Midbrain (tissue), 1 donor: ENCODE measurements around the gene MARCHF6.
"Not testable (repeated sequence)": the region's sequence is repeated elsewhere in the genome, so short reads cannot be mapped to it uniquely, and the experiment has no call there.

ENCODE experiments used
- DNase-seq: peaks from one replicate; lab custom pipeline; 2025; lab: John Stamatoyannopoulos, UW

The MARCHF6 gene

DNA sequence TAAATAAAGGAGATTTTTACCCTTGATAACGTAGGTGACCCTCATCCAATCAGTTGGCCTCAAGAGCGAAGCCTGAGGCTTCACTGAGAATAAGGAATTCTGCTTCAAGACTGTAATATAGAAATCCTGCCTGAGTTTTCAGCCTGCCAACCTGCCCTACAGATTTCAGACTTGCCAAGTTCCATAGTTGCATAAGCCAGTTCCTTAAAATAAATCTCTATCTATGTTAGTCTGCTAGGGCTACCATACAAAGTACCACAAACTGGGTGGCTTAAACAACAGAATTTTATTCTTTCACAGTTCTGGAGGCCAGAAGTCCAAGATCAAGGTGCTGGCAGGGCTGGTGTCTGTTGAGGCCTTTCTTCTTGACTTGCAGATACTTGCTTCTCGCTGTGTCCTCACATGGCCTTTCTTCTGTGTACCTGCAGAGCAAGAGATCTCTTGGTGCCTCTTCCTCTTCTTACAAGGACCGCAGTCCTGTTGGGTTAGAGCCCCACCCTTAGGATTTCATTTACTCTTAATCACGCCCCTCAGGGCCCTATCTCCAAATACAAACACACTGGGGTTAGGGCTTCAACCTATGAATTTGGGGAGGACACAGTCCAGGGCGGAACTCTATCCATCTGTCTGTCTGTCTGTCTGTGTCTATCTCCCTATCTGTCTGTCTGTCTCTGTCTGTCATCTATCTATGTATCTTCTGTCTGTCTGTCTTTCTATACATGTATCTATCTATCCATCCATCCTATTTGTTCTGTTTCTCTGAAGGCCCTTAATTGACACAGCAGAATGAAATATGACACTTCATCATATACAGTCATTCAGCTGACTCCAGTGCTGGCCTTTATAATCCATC, 28.8 kb upstream of the MARCHF6 start:
- no peak for DNase-seq

DNA sequence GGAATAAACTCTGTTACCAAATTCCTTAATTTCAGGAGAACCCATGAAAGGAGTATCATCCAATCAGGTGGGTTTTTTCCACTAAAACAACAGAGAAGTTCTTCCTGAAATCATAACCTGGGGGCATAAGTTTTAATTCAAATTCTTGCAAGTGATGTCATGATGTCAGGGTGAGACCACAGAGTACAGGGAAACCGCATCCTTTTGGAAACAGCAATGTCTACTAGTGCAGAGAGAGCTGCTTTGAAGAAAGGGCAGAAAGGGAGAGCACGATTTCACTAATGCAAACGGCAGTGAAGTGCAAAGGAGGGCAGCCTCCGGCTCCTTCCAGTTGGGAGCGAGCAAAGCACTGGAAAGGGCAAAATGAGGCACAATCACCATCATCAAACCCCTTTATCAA, 25.2 kb upstream of the MARCHF6 start:
- DNase-seq: no peak

DNA sequence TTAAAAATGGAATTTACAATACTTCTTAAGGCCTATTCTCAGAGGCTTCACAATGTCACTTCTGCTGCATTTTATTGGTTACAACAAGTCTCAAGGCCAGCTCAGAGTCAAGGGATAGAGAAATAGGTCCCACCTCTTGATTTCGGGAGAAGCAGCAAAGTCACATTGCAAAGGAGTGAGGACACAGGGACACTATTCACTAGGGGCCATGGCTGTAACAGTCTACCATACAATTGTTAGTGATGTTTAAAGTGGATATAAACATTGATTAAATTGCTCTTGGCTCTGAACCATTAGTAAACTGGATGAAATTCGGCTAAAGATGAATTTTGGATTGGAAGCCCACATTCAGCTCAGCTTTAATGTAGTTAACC, 24.1 kb upstream of the MARCHF6 start:
- no peak for DNase-seq

DNA sequence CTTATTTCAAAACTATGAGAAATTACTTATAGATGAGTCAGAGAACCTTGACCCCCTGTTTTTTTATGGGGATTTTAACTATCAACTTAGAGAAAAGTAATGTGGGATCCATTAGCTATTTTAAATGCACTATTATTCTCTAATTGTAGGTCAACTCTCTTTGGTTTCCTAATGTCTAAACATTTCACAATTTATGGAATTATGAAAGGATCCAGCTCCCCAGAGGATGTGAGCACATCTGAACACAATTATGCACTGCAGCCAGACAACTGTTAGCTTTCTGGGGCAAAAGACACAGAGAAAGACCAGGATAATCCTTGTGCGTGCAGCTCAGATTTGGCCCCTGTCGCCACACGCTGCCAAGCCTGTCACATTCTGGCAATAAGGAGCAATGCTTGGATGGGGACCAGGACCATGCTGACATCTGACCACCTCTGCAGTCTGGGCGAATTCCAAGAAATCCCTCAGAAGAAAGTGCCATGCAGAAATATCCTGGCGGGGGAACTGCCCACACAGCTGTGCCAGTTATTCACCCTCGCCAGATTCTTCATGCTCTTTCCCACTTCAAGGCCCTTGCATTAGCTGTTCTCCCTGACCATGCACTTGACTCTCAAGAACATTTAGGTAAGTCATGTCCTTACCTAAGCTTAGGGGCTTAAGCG, 23.5 kb upstream of the MARCHF6 start:
- no peak for DNase-seq

DNA sequence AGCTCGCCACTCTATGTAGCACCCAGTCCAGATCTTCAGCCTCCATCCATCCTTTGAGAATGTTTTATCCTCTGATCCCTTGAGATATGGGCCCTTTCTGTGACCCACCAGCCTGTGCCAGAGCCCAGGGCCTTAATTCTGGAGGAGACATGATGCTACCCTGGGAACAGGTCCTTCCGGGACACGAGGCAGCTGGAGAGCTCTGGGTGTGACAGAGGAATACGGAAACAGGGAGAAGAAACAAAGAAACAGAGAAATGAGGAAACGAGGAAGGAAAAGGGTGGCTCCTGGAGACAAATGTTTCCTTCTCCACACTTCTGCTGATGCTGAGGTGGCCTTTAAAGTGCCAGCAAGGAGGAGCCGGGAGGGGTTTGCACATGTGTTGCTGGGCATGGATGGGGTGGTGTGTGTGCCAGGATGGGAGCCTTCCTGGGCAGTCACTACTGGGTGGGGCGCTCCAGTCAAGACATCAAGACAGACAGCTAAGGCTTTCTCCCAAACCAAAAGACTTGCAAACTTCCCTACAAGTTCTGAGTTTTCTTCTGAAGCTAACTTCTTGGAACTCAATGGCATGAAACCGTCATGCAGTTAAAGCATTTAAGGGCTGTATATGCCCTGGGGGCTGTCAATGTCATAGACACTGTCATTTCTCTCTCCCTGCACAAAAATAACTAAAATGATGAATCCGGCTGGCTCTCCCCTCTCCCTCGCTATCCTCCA, 22.8 kb upstream of the MARCHF6 start:
- DNase-seq: no peak

DNA sequence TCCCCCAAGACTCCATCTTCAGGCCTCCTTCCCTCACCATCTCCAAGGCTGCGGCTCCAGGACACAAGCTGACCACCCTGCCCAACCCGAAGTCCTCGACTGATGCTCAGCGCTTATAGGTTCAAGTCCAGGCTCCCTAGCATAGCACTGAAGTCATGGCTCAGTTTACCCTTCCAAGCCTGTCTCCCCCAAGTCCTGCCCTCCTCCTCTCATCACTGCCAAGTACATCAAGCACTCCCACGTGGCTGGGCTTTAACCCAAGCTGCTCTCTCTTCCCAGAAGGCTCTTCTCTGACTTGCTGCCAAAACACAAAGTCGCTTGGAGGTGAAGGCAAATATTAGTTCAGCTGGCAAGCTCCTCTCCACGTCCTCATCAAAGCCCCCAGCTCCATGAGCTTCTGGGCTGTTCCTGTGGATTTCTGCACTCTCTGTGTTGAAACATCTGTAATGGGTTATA, 22.1 kb upstream of the MARCHF6 start:
- DNase-seq: peak; percentile 38

DNA sequence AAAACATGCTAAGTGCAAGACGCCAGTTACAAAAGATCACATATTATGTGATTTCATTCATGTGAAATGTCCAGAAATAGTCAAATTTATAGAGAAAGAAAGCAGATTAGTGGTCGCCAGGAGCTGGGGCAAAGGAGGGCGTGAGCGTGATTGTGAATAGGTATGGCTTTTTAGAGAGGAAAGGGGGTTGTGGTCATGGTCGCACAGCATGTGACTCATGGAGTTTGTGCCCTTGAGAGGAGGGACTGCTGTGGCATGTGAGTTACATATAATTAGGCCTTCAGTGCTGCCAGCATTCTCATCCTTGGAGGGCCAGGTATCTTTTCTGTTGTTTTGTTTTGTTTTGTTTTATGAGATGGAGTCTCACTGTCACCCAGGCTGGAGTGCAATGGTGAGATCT, 21.2 kb upstream of the MARCHF6 start:
- DNase-seq: no peak

DNA sequence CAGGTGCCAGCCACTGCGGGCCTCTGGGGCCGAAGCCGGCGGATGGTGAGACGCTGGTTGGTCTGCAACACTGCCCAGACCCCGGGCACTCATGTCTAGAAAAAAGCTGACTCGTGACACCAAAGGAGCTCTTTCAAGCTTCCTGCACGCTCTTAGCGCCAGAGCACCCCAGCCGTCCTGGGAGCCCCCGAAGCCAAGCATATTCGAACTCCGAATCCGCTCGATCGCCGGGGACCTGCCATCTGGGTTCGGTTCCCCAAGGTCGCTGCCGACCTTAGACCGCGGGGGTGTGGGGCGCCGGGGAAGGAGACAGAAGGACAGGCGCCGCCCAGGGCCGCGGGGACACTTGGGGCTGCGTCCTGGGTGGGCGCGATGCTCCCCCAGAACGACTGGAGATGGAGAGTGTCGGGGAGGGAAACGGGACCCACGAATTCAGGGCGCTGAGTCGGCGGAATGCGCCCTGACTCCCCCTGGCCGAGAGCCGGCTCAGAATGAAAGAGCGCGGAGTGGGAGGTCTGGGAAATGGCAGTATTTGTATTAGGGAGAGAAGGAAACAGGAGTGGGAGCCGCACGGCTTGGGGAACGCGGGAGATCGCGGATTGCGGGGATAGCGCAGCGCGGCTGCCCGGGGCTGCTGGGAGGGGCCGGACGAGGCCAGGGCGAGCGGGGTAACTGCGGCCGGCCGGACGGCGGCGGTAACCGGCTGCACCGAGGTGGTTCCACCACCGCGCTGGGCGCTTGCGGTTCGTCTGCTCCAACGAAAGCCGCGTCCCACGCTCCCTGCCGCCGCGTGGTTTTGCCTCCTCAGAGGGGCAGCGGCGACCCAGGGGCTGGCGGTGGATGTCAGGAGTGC, 20.1 kb upstream of the MARCHF6 start:
- no peak for DNase-seq

DNA sequence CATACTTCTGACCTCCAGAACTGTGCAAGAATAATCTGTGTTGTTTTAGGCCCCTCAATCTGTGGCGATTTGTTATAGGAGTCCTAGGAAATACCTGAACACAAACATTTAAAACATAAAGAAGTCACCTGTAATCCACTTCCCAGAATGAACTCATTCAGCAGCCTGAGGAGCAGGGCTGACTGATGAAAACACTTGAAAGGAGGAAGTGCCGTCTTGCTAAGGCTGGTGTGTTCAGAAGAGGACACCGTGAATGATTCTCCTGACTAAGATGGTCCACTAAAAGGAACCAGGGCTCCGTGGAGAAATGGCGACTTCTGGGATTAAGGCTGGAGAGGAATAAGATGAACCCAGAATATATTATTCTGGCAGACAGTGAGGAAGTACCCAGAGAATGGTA, 18.7 kb upstream of the MARCHF6 start:
- DNase-seq: no peak

DNA sequence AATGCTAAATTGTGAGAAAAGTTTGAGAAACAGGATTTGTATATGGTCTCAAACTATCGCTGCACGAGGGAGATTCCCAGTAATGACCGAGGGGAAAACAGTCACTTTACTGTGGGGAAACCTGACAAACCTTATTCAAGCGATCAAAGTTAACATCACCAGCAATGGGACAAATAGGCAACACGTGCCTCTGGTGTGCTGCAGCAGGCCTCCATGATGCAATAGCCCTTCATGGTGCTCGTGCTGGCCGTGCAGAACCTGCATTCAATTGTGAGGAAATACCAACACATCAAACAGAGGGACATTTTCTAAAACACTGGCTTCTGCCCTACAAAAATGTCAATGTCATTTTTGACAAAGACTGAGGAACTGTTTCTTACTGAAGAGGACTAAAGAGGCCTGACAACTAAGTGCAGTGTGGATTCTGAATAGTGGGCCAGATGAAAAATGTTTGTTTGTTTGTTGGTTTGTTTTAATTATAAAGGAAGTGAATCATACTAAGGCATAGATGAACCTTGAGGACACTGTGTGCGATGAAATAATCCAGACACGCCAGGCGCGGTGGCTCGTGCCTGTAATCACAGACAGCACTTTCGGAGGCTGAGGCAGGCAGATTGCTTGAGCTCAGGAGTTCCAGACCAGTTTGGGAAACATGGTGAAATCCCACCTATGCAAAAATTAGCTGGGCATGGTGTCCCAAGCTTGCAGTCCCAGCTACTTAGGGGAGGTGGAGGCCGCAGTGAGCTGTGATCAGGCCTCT, 17.6 kb upstream of the MARCHF6 start:
- no peak for DNase-seq

DNA sequence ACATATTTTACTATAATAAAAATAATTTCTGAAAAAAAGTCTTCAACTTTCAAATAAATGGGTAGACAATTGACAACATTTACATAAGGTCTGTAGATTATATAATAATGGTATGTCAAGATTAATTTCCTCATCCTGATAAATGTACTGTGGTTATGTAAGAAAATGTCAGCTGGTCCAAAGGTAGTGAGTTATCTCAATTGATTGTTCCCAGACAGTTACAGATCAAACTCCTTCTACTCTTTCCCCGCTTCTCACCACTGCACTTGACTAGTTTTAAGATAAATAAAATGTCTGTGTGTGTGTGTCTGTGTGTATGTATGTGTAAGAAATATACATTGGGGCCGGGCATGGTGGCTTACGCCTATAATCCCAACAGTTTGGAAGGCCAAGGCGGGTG, 16.4 kb upstream of the MARCHF6 start:
- no peak for DNase-seq

DNA sequence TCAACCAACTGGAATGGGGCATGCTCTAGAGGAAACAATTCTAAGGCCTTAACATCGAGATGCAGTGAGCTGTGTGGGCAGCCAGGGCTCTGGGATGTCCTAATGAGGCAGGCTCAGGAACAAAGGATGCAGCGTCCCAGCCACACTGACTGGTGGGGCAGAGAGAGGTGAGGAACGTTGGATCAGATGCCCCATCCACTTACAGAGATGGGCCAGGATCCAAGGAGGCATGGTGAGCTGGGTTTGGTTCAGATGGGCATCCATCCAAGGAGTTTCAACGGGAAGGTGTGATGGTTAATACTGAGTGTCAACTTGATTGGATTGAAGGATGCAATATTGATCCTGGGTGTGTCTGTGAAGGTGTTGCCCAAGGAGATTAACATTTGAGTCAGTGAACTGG, 15.5 kb upstream of the MARCHF6 start:
- DNase-seq: no peak

DNA sequence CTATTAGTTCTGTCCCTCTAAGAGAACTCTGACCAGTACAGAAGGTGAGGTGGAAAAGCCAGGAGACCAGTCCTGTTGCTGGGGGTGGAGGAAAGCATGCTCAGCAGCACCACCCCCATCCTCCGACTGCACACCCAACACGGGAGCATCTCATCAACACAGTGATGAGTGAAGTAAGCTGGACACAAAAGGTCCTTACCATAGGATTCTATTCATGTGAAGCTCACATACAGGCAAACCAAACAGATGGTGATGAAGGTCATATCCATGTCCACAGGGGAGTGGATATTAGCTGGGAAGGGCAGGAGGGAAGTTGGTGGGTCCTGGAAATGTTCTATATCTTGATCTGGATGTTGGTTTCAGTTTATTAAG, 14.8 kb upstream of the MARCHF6 start:
- DNase-seq: no peak

DNA sequence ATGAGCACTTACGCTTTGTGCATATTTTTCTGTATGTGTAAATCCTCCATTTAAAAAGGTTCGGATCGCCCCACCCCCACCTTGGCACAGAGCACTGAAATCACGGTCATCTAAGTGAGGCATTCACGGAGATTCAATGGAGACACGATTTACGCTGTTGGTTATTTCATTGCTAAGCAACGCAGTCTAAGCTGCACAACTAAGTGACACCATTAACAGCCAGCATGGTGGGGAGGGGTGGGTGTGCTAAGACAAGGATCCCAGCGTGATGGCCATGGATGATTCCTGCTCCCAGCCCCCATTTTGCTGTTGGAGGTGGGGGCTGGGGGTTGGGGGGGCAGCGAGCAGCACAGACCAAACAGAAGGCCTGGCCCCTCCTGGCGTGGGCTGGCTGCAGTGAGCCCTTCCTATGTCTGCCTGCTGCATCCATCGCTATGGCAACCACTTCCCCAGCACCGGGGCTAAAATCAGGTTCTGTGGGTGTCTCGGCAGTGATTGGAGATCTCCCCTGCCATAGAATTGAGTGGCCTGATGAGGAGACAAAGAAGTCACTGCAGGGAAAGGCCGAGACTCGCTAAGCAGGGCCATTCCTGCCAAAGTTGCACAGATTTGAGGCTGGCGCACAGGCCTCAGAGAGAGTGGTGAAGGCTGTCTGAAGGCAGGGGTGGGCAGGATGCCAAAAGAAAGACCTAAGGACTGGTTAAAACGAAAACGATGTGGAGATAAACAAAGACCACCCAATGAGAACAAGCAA, 14.3 kb upstream of the MARCHF6 start:
- DNase-seq: peak; percentile 23

DNA sequence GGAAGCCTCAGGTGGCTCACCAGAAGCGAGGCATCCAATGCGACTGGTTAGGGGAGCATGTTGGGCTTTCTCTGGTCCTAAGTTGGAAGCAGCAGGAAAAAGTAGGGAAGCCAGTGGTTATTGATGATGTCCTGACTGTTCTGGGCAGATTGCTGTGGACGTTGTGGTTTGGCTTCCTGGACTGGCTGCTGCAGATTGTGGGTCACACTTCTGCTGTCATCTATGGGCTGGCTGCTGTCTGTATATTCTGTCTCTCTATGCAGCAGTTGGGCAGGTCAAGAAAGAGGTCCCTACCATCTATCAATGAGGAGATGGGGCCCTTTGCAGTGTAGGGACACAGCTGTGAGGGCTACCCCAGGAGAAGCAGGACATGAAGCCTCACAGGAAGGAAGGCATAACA, 13.5 kb upstream of the MARCHF6 start:
- no peak for DNase-seq

DNA sequence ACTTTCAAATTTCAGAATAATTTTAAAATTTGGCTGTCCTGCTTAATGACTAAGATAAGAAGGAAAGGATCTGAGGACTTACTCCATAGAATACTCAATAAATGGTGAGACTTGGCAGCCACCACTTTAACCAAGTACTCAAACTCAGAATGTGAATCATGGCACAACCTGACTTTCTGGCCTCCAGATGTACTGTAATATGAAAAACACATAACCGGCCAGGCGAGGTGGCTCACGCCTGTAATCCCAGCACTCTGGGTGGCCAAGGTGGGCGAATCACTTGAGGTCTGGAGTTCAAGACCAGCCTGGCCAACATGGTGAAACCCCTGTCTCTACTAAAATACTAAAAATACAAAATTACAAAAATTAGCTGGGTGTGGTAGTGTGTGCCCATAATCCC, 10.0 kb upstream of the MARCHF6 start:
- DNase-seq: no peak

DNA sequence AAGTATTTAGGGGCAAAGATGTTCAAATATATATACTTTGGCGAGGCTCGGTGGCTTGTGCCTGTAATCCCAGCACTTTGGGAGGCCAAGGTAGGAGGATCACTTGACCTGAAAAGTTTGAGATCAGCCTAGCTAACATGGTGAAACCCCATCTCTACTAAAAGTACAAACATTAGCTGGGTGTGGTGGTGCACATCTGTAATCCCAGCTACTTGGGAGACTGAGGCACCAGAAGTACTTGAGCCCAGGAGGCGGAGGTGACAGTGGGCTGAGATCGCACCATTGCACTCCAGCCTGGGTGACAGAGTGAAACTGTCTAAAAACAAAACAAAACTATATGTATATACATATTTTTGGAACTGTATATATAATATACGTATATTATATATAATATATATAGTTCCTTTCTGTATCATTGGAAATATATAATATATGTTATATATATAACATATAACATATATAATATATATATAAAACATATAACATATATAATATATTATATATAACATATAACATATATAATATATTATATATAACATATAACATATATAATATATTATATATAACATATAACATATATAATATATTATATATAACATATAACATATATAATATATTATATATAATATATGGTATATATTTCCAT, 8.9 kb upstream of the MARCHF6 start:
- not testable (repeated sequence) for DNase-seq

DNA sequence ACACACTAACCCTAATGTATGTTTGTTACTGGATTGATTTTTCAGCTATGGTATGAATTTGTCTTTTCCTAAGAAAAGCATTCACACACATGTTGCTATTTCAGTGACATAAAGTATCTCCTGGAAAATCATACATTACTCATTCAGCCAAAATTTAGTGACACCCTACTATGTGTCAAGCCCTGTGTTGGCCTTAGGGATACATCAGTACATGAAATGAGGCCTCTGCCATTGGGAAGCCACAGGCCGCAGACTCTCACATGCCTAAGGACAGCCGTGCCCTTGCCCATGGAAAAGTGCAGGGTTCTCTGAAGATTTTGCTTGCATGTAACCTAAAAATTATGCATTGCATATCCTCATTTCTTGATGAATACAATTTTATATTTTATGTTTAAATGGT, 5.2 kb upstream of the MARCHF6 start:
- DNase-seq: no peak

DNA sequence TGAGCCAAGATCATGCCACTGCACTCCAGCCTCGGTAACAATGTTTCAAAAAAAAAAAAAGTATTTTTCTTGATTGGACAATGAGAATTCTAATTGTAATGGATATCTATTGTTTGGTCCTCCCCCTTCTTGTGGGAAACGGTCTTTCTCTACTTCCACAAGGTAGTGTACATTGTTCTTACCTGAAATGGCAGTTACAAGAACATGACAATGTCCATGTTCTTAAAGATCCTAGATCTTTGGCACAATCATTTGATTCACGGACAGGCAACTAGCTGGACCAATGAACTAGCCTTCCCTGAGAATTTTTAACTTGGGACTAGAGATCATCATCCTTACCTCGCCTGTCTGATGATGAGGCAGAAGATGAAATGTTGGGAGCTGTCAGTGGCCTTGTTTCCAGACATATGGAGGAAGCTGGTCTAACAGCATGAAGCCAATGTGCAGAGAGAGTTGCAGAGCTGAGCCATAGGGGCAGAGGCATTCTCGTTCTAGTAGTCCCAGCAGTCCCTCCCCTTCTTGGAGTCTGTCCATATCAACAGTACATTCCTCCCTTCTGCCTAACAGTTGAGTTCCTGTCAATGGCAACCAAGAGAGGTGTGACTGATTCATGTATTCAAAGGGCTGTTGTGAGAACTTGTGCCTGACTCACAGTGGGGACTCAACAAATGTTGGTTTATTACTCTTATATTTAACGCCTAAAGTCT, 2.1 kb upstream of the MARCHF6 start:
- no peak for DNase-seq
